Superior temporal gyrus (tissue), 1 donor: ENCODE measurements around the gene IQSEC1.

Source experiments
- DNase-seq: peaks from one replicate; pipeline ENCODE4 v3.0.0-alpha.2; 2016; ENCODE audit errors: extremely low spot score

The IQSEC1 gene

GRCh38 chr3:12954891-12955650 is 118.2 kb downstream of the IQSEC1 start:
- no peak for DNase-seq

- no peak for DNase-seq
Observed at GRCh38 chr3:12954180-12954579, 119.0 kb downstream of the IQSEC1 start.

GRCh38 chr3:12953201-12953995 is 119.8 kb downstream of the IQSEC1 start:
- no peak for DNase-seq

GRCh38 chr3:12952343-12953200 is 120.7 kb downstream of the IQSEC1 start:
- no peak for DNase-seq

GRCh38 chr3:12948891-12949711 is 124.1 kb downstream of the IQSEC1 start:
- no peak for DNase-seq

GRCh38 chr3:12948371-12948770 is 124.9 kb downstream of the IQSEC1 start:
- DNase-seq = no peak

GRCh38 chr3:12947504-12948369 is 125.5 kb downstream of the IQSEC1 start:
- no peak for DNase-seq

- peak; percentile 71 for DNase-seq
Observed at GRCh38 chr3:12946649-12947316, 126.4 kb downstream of the IQSEC1 start.

GRCh38 chr3:12946251-12946648 is 127.0 kb downstream of the IQSEC1 start:
- peak; percentile 58 for DNase-seq

GRCh38 chr3:12944849-12945248 is 128.4 kb downstream of the IQSEC1 start:
- DNase-seq = peak; percentile 86

GRCh38 chr3:12944413-12944812 is 128.8 kb downstream of the IQSEC1 start:
- peak; percentile 68 for DNase-seq

GRCh38 chr3:12943124-12944021 is 129.9 kb downstream of the IQSEC1 start:
- no peak for DNase-seq

- DNase-seq = no peak
Observed at GRCh38 chr3:12941495-12942023, 131.7 kb downstream of the IQSEC1 start.

GRCh38 chr3:12940854-12941253 is 132.4 kb downstream of the IQSEC1 start:
- no peak for DNase-seq

- no peak for DNase-seq
Observed at GRCh38 chr3:12939137-12939536, 134.1 kb downstream of the IQSEC1 start.

GRCh38 chr3:12938258-12938711 is 134.9 kb downstream of the IQSEC1 start:
- no peak for DNase-seq

GRCh38 chr3:12935861-12936830 is 137.1 kb downstream of the IQSEC1 start:
- no peak for DNase-seq
